Measurements from ENCODE around the gene GADL1. TPM values are rescaled to one million over a fixed set of nuclear protein-coding genes. Genes with fewer than 3 reads are reported as not detected.

The GADL1 gene
- total RNA-seq, 1 experiment from 2014 or later = not detected

DNA sequence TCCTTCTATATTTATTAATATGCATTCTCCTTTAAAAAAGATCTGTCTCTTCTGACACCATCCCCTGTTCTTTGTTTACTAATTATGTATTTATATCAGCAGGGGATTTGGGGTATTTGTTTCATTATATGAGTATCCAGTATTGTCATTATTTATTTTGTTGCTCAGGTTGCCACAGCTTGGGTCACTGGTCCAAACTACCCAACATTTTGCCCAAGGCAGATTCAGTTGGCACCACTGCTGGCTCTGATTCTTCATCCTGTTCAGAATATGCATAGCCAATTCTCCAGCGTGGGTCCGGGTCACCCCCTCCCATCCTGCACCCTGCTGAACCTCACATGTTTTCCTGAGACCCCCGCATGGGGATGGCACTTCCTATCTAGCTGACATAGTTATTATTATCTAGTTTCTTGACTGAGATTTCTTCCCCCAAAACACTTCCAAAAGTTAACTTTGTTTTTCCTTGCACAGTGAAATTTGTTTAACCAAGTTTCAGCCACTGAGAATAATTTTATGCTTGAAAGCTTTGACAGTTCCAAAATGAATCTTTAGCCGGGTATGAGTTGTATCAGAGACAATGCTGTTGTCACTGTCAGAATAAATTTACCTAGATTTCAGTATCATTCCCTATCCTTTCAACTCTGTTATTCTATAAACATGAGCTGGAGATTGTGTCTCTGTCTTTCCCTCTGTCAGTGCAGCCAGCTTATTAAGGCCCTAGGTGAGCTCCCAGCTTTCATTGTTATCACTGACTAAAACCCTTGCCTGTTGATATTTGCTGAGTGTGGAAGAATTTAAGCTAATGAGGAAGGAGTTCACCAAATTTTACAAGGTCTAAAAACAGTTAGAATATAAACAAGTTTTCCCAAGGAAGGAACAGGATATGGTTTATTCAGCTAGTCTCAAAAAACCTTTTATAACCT, 217.8 kb downstream of the GADL1 start:
- Histone ChIP-seq H4K20me1 (ENCODE audit: insufficient read depth) (peaks cover 24% of the 10 kb centered on the region; the same call in 1 of the 2 replicates), H3K4me2 (ENCODE audit: low read length) (no peak overlapping the region), H3K9me2 (ENCODE audit: insufficient read depth) (no peaks in the 10 kb centered on the region), H3K9me3 (ENCODE audit: control insufficient read depth in 1 of 2, insufficient read depth in 1 of 2, low read depth in 1 of 2, low read length in 2 of 2) (no peaks in the 10 kb centered on the region), H3K4me1 (ENCODE audit: control insufficient read depth in 1 of 2, insufficient read depth in 2 of 2, low read length in 2 of 2) (peaks cover 13 to 16% of the 10 kb centered on the region in 2 experiments; a peak in 2 of 4 replicates), H3K27me3 (ENCODE audit: insufficient read depth, low read length) (no peaks in the 10 kb centered on the region), H3K9ac (ENCODE audit: low read length) (no peak overlapping the region), H3K36me3 (ENCODE audit: control insufficient read depth in 1 of 2, insufficient read depth in 2 of 2, low read length in 2 of 2) (peaks cover 41 to 73% of the 10 kb centered on the region in 2 experiments), H2AFZ (ENCODE audit: low read depth, low read length, poor library complexity, severe bottlenecking) (no peak overlapping the region), H3K4me3 (replicated peaks in 1 of 2; ENCODE audit: low read depth in 1 of 2, low read length in 2 of 2) (no peak overlapping the region), H3K27ac (ENCODE audit: low read depth, low read length) (no peak overlapping the region), H3K79me2 (ENCODE audit: insufficient read depth, low read length) (peaks cover 91% of the 10 kb centered on the region)
- TF ChIP-seq EGR1 (IDR thresholded peaks at IDR 0.05; ENCODE audit: low read depth) (no peak), CEBPB (IDR thresholded peaks at IDR 0.05; ENCODE audit: low read depth) (no peak), JUND (IDR thresholded peaks at IDR 0.05) (no peak), YY1 (IDR thresholded peaks at IDR 0.05; ENCODE audit: extremely low read depth, insufficient replicate concordance, low read depth, low read length) (no peak)
- TF ChIP-seq, protein P1, sequence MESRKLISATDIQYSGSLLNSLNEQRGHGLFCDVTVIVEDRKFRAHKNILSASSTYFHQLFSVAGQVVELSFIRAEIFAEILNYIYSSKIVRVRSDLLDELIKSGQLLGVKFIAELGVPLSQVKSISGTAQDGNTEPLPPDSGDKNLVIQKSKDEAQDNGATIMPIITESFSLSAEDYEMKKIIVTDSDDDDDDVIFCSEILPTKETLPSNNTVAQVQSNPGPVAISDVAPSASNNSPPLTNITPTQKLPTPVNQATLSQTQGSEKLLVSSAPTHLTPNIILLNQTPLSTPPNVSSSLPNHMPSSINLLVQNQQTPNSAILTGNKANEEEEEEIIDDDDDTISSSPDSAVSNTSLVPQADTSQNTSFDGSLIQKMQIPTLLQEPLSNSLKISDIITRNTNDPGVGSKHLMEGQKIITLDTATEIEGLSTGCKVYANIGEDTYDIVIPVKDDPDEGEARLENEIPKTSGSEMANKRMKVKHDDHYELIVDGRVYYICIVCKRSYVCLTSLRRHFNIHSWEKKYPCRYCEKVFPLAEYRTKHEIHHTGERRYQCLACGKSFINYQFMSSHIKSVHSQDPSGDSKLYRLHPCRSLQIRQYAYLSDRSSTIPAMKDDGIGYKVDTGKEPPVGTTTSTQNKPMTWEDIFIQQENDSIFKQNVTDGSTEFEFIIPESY (IDR thresholded peaks at IDR 0.05; ENCODE audit: extremely low read depth, insufficient replicate concordance, low read length) = no peak
- TF ChIP-seq, protein P2, sequence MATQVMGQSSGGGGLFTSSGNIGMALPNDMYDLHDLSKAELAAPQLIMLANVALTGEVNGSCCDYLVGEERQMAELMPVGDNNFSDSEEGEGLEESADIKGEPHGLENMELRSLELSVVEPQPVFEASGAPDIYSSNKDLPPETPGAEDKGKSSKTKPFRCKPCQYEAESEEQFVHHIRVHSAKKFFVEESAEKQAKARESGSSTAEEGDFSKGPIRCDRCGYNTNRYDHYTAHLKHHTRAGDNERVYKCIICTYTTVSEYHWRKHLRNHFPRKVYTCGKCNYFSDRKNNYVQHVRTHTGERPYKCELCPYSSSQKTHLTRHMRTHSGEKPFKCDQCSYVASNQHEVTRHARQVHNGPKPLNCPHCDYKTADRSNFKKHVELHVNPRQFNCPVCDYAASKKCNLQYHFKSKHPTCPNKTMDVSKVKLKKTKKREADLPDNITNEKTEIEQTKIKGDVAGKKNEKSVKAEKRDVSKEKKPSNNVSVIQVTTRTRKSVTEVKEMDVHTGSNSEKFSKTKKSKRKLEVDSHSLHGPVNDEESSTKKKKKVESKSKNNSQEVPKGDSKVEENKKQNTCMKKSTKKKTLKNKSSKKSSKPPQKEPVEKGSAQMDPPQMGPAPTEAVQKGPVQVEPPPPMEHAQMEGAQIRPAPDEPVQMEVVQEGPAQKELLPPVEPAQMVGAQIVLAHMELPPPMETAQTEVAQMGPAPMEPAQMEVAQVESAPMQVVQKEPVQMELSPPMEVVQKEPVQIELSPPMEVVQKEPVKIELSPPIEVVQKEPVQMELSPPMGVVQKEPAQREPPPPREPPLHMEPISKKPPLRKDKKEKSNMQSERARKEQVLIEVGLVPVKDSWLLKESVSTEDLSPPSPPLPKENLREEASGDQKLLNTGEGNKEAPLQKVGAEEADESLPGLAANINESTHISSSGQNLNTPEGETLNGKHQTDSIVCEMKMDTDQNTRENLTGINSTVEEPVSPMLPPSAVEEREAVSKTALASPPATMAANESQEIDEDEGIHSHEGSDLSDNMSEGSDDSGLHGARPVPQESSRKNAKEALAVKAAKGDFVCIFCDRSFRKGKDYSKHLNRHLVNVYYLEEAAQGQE (IDR thresholded peaks at IDR 0.05; ENCODE audit: low read depth) = no peak
- TF ChIP-seq, protein P3, sequence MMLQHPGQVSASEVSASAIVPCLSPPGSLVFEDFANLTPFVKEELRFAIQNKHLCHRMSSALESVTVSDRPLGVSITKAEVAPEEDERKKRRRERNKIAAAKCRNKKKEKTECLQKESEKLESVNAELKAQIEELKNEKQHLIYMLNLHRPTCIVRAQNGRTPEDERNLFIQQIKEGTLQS (IDR thresholded peaks at IDR 0.05) = no peak
- no peak for ATAC-seq
- DNase-seq (ENCODE audit: low read depth, low spot score) = no peak
- ChIA-PET POLR2A (no interaction called here), CTCF (no interaction called here), RAD21 (ENCODE audit: low non-redundant PET in 1 of 2, low total read pairs in 2 of 2, uncharacterized antibody in 2 of 2, unreplicated experiment in 2 of 2) (no interaction called here)
- intact Hi-C loops (cut with micrococcal nuclease) = no loop called here
- no TSS peak for BruUV-seq (replicated peaks)
